HG03103 (cell line): Measurements from ENCODE around the gene FNIP2.
"Not testable (repeated sequence)": the region's sequence is repeated elsewhere in the genome, so short reads cannot be mapped to it uniquely, and the experiment has no call there.

ENCODE experiments used
- ATAC-seq: cut with Tn5 transposase; IDR thresholded peaks from one replicate; pipeline ENCODE4 v1.9.1; 2021; ENCODE audit warnings: low read depth; ENCODE audit not compliant: unreplicated experiment

The FNIP2 gene

GRCh38 chr4:158768555-158769174, at the start of gene FNIP2:
Gene FNIP2, plus strand, starts transcription at chr4:158769026. Its CDS starts 187 bp downstream, at chr4:158769213.
- peak; percentile 71 for ATAC-seq

- ATAC-seq: no peak
Observed at GRCh38 chr4:158721680-158722079, 47.1 kb upstream of the FNIP2 start.

- ATAC-seq: no peak
Observed at GRCh38 chr4:158722291-158722916, 46.4 kb upstream of the FNIP2 start.

GRCh38 chr4:158722917-158723793, 45.7 kb upstream of the FNIP2 start, which contains the start of gene PPID:
Gene PPID, minus strand, starts transcription at chr4:158723396. Its CDS starts 108 bp downstream, at chr4:158723288.
- ATAC-seq: peak; percentile 99

GRCh38 chr4:158724637-158725036, 44.2 kb upstream of the FNIP2 start:
- no peak for ATAC-seq

- no peak for ATAC-seq
Observed at GRCh38 chr4:158726633-158727032, 42.2 kb upstream of the FNIP2 start.

GRCh38 chr4:158728236-158728635, 40.6 kb upstream of the FNIP2 start:
- ATAC-seq: no peak

GRCh38 chr4:158729716-158730559, 38.9 kb upstream of the FNIP2 start:
- peak; percentile 86 for ATAC-seq

- no peak for ATAC-seq
Observed at GRCh38 chr4:158738866-158739265, 30.0 kb upstream of the FNIP2 start.

GRCh38 chr4:158739600-158739999, 29.2 kb upstream of the FNIP2 start:
- ATAC-seq: no peak

- no peak for ATAC-seq
Observed at GRCh38 chr4:158741326-158742021, 27.4 kb upstream of the FNIP2 start.

- ATAC-seq: not testable (repeated sequence)
Observed at GRCh38 chr4:158746537-158746936, 22.3 kb upstream of the FNIP2 start.

GRCh38 chr4:158750379-158750778, 18.4 kb upstream of the FNIP2 start:
- ATAC-seq: no peak

- ATAC-seq: no peak
Observed at GRCh38 chr4:158754385-158755180, 14.2 kb upstream of the FNIP2 start.

- not testable (repeated sequence) for ATAC-seq
Observed at GRCh38 chr4:158755819-158756218, 13.0 kb upstream of the FNIP2 start.

- ATAC-seq: no peak
Observed at GRCh38 chr4:158756588-158756987, 12.2 kb upstream of the FNIP2 start.

- ATAC-seq: no peak
Observed at GRCh38 chr4:158758142-158758541, 10.7 kb upstream of the FNIP2 start.

- no peak for ATAC-seq
Observed at GRCh38 chr4:158758703-158759102, 10.1 kb upstream of the FNIP2 start.

GRCh38 chr4:158759539-158759938, 9.3 kb upstream of the FNIP2 start:
- not testable (repeated sequence) for ATAC-seq
